Fibroblast of skin of left biceps (primary cell): ENCODE results near the gene HMCN2.
A peak's percentile ranks its signal among the peaks of the same experiment; 100 is the strongest.

Experiments used
- DNase-seq, 2 experiments: peaks; one replicate each; pipeline ENCODE4 v3.0.0-alpha.2; 2013; ENCODE audit warnings: low read depth in 2 of 2

Gene HMCN2

GRCh38 chr9:130288926-130289690 is 23.5 kb downstream of the HMCN2 start:
- DNase-seq, result no peak

GRCh38 chr9:130289711-130290241 is 24.2 kb downstream of the HMCN2 start:
- DNase-seq, result no peak

GRCh38 chr9:130290291-130291181 is 25.0 kb downstream of the HMCN2 start:
- peak; percentile 8 to 21 for DNase-seq

GRCh38 chr9:130291474-130291873 is 25.9 kb downstream of the HMCN2 start:
- no peak for DNase-seq

- no peak for DNase-seq
Measured at GRCh38 chr9:130292106-130292505, 26.5 kb downstream of the HMCN2 start.

- no peak for DNase-seq
Measured at GRCh38 chr9:130294664-130295063, 29.1 kb downstream of the HMCN2 start.

GRCh38 chr9:130295431-130295830 is 29.9 kb downstream of the HMCN2 start:
- DNase-seq, result no peak

- DNase-seq, result no peak
Measured at GRCh38 chr9:130295945-130296782, 30.6 kb downstream of the HMCN2 start.

- DNase-seq, result no peak
Measured at GRCh38 chr9:130296783-130297055, 31.2 kb downstream of the HMCN2 start.

- DNase-seq, result no peak
Measured at GRCh38 chr9:130297371-130297770, 31.8 kb downstream of the HMCN2 start.

GRCh38 chr9:130298662-130299279 is 33.2 kb downstream of the HMCN2 start:
- no peak for DNase-seq

- DNase-seq, result no peak
Measured at GRCh38 chr9:130299785-130300615, 34.4 kb downstream of the HMCN2 start.

- no peak for DNase-seq
Measured at GRCh38 chr9:130300739-130301138, 35.2 kb downstream of the HMCN2 start.

- no peak for DNase-seq
Measured at GRCh38 chr9:130301483-130302286, 36.1 kb downstream of the HMCN2 start.

GRCh38 chr9:130302785-130303612 is 37.4 kb downstream of the HMCN2 start:
- no peak for DNase-seq

GRCh38 chr9:130303613-130304055 is 38.1 kb downstream of the HMCN2 start:
- DNase-seq, result no peak

GRCh38 chr9:130304116-130304515 is 38.6 kb downstream of the HMCN2 start:
- no peak for DNase-seq

GRCh38 chr9:130304643-130305042 is 39.1 kb downstream of the HMCN2 start:
- DNase-seq, result no peak

GRCh38 chr9:130305381-130305780 is 39.8 kb downstream of the HMCN2 start:
- DNase-seq, result no peak
